DMS153 (cell line): ENCODE data around the gene PHC2.

Experiments used
- DNase-seq: peaks from one replicate; lab custom pipeline; 2025; lab: John Stamatoyannopoulos, UW

The PHC2 gene

GRCh38 chr1:33330361-33330890, 100.5 kb downstream of the PHC2 start:
- no peak for DNase-seq

- DNase-seq = no peak
Observed at GRCh38 chr1:33329600-33330305, 101.1 kb downstream of the PHC2 start.

- DNase-seq = no peak
Observed at GRCh38 chr1:33328817-33329216, 102.1 kb downstream of the PHC2 start.

- DNase-seq = no peak
Observed at GRCh38 chr1:33327587-33328325, 103.1 kb downstream of the PHC2 start.

- DNase-seq = no peak
Observed at GRCh38 chr1:33326785-33327184, 104.1 kb downstream of the PHC2 start.

- DNase-seq = no peak
Observed at GRCh38 chr1:33324677-33325575, 106.0 kb downstream of the PHC2 start.

GRCh38 chr1:33323663-33324477, 107.0 kb downstream of the PHC2 start:
- no peak for DNase-seq

- no peak for DNase-seq
Observed at GRCh38 chr1:33322870-33323585, 107.9 kb downstream of the PHC2 start.

GRCh38 chr1:33322109-33322508, 108.8 kb downstream of the PHC2 start:
- no peak for DNase-seq

GRCh38 chr1:33321178-33321577, 109.7 kb downstream of the PHC2 start:
- DNase-seq = no peak

- no peak for DNase-seq
Observed at GRCh38 chr1:33320619-33321165, 110.2 kb downstream of the PHC2 start, which contains the start of gene A3GALT2. A3GALT2 (minus strand) TSS chr1:33321098; CDS start chr1:33321098, 0 bp downstream.

- no peak for DNase-seq
Observed at GRCh38 chr1:33319949-33320618, 110.8 kb downstream of the PHC2 start.

GRCh38 chr1:33319186-33319948, 111.5 kb downstream of the PHC2 start:
- DNase-seq = no peak

GRCh38 chr1:33317946-33318345, 112.9 kb downstream of the PHC2 start:
- DNase-seq = no peak

GRCh38 chr1:33317354-33317753, 113.5 kb downstream of the PHC2 start:
- DNase-seq = no peak

- no peak for DNase-seq
Observed at GRCh38 chr1:33316601-33317000, 114.3 kb downstream of the PHC2 start.

- no peak for DNase-seq
Observed at GRCh38 chr1:33314416-33314815, 116.5 kb downstream of the PHC2 start.

GRCh38 chr1:33312413-33312749, 118.5 kb downstream of the PHC2 start:
- DNase-seq = no peak
